MM.1S (cell line): ENCODE data around the gene ITSN1.

Experiments used
- EZH2 ChIP-seq: fragments of 300-600 bp; sonication (generic); optimal IDR thresholded peaks from 2 replicates; pipeline ENCODE3; 2017; ENCODE audit warnings: low read depth, mild to moderate bottlenecking, antibody characterized with exemption, low read length, mixed read lengths
- EZH2phosphoT487 ChIP-seq: fragments of 300-600 bp; sonication (generic); IDR thresholded peaks from 2 replicates; pipeline ENCODE4 v1.6.1; 2018; ENCODE audit warnings: antibody characterized with exemption, low read length
- TF ChIP-seq, protein P1 (sequence below): fragments of 300-600 bp; sonication (generic); IDR thresholded peaks from 2 replicates; pipeline ENCODE4 v1.5.1; 2016; ENCODE audit warnings: antibody characterized with exemption, low read length, mixed read lengths

DNA sequence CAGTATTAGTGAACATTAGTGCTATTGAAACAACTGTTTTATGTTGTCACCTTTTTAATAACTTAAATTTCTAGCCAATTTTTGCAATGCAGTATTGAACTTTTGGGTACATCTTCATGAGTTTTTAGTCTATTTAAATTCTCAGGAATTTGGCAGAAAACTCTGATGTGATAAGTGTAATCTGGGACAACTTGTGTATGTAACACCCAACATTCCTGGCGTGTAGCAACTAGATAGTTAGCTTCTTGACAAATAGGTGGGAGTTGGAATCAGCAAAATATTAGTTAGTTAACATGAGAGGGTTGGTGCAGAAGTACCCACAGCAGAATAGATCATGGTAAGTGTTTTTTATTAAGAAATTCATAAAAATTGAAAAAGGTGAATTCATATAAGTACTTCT is 111.6 kb downstream of the ITSN1 start:
- TF ChIP-seq EZH2 = no peak
- TF ChIP-seq, protein P1, sequence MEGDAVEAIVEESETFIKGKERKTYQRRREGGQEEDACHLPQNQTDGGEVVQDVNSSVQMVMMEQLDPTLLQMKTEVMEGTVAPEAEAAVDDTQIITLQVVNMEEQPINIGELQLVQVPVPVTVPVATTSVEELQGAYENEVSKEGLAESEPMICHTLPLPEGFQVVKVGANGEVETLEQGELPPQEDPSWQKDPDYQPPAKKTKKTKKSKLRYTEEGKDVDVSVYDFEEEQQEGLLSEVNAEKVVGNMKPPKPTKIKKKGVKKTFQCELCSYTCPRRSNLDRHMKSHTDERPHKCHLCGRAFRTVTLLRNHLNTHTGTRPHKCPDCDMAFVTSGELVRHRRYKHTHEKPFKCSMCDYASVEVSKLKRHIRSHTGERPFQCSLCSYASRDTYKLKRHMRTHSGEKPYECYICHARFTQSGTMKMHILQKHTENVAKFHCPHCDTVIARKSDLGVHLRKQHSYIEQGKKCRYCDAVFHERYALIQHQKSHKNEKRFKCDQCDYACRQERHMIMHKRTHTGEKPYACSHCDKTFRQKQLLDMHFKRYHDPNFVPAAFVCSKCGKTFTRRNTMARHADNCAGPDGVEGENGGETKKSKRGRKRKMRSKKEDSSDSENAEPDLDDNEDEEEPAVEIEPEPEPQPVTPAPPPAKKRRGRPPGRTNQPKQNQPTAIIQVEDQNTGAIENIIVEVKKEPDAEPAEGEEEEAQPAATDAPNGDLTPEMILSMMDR = no peak
- TF ChIP-seq EZH2phosphoT487 = no peak
